GM13976 (cell line): ENCODE data around the gene TMC4.

Experiments
- DNase-seq: peaks from one replicate; pipeline ENCODE4 v3.0.0; 2012; ENCODE audit warnings: low spot score
- CTCF ChIP-seq: IDR thresholded peaks from 2 replicates; pipeline ENCODE4 v1.5.1; 2012; ENCODE audit warnings: borderline replicate concordance, mild to moderate bottlenecking; ENCODE audit not compliant: insufficient read depth; ENCODE audit errors: extremely low read depth, missing control alignments, control extremely low read depth
- in situ Hi-C: fragments of 300-500 bp; cut with MboI; formaldehyde crosslinking; loops from one replicate; pipeline ENCODE4 v1.12.0; 2022; ENCODE audit warnings: low sequenced_read_pairs, mixed read lengths, inconsistent platforms; ENCODE audit not compliant: unreplicated experiment

Gene TMC4

GRCh38 chr19:54190503-54191010, 17.6 kb upstream of the TMC4 start:
- in situ Hi-C loops = no loop called here
- no peak for TF ChIP-seq CTCF

DNA sequence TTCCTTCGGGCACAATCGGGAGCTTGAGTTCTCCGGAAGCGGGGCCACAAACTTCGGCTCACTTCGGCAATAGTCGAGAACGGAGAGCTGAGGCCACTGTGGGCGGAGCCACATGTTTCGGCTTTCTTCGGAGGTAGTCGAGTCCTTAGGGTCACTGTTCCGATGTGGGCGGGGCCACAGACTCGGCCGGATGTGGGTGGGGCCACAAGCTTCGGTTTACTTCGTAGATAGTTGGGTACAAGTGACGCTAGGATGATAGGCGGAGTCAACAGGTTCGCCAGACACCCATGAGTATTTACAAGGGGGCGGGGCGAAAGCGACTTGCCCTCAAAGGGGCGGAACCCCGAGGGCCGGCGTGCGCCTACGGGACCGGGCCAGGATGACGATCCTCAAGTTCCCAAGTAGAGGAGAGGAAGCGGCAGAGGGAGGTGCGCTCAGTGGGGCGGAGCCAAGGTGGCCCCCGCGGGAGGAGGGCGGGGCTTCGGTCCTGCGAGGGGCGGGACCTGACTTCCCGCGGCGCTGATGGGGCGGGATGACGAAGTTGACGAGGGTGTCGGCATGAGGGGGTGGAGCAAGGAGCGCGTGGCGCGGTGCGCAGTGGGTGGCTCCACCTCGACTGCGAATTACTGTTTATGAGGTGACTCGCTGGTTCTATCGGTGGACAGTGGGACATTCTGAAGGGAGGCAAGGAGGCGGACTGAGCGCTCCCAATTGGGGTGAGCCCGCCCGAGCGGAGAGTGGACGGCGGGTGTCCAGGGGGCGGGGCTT, 17.0 kb upstream of the TMC4 start:
- TF ChIP-seq CTCF = no peak
- in situ Hi-C loops = no loop called here

More at GRCh38 chr19:54190503-54191010, 17.6 kb upstream of the TMC4 start:
- DNase-seq = peak; percentile 92

DNA sequence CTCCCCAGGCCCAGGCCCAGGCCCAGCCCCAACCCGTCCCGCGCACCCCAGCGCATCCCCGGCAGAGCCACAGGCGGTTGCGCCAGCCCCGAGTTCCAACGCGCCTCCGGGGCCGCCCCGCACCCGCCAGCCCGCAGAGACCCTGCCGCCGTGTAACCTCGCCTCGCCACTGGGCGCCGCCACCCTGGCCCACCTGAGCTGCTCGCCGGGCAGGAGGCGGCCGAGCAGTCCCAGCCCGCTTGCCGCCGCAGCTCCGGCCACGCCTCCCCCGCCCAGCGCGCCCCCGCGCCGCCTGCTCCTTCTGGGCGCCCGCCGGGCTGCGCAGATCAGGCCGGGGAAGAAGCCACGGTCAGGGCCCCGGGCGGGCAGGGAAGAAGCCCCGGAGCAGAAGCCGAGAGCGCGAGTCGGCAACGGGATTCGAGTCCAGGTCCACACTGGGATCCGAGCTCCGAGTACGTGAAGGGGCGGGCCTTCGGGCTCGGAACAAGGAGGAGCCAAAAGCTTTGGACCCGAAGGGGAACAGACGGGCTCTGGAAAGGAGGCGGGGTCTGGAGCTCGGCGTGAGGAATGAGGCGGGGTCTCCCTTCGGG, 16.3 kb upstream of the TMC4 start, which contains the start of gene MBOAT7:
TSS of gene MBOAT7 (minus strand) at position 436 of the 590 bp plus-strand sequence. CDS start 1,072 bp downstream, outside the sequence.
- in situ Hi-C loops = no loop called here
- peak; percentile 50 for TF ChIP-seq CTCF
- peak; percentile 84 for DNase-seq

More for the DNA sequence above, 17.0 kb upstream of the TMC4 start:
- peak; percentile 98 for DNase-seq

DNA sequence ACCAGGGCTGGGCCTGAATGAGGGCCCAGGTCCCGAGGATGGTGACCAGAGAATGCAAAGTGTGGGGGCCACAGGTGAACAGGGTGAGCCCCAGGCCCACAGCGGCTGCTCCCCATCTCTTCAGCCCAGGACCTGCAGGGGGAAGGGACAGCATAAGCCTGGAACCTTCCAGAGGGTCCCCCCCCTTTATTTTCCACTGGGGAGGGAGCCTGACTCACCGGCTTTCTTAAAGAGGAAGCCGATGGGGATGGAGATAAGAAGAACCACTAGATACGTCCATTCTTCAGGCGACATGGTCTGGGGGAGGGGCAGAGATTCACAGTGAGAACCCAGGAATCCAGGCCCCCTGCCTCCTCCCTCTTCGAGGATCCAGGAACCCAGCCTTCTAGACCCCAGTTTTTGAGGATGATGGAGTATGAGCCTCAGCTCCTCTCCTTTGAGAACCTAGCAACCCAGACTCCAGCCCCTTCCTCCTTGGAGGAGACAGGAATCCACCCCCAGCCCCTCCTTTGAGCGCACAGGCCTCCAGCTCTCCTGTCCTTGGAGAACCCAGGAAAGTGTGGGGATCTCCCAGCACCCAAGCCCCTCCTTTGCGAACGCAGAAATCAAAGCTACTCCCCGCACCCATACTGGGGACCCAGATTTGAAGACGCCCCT, 15.4 kb upstream of the TMC4 start:
- in situ Hi-C loops = no loop called here
- DNase-seq = no peak
- TF ChIP-seq CTCF = no peak

DNA sequence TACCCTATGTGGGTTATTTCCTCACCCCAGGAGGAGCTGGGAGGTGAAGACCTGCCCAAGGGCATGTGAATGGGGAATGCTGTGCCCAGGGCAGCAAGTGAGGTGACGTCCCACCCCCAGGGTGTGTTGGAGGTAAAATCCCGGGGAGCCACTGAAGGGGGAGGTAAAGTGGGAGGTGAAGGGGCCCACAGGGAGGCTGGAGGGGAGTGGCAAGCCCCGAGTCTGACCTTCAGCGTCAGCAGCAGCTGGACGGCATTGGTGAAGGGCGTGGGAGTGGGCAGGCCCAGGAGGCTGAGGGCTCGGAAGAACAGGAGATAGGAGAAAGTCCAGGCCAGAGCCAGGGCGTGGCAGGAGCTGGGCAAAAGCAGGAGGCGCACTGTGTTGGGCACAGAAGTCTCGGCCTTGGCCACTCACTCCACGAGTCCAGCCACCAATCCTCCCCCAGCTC, 14.0 kb upstream of the TMC4 start:
- DNase-seq = no peak
- in situ Hi-C loops = no loop called here
- no peak for TF ChIP-seq CTCF

- in situ Hi-C loops = no loop called here
- no peak for DNase-seq
- no peak for TF ChIP-seq CTCF
These were observed 13.4 kb upstream of the TMC4 start for GRCh38 chr19:54186351-54186750.
